H9 (cell line): ENCODE measurements around the gene BPIFB1. TPM values are rescaled to one million over a fixed set of nuclear protein-coding genes. Genes with fewer than 3 reads are reported as not detected.

Experiments used
- DNase-seq: peaks from one replicate; pipeline ENCODE4 v3.0.0-alpha.2; 2017
- H2AFZ ChIP-seq: one replicate; pipeline ENCODE4 v1.6.1; 2013; ENCODE audit warnings: mild to moderate bottlenecking, low read length, control low read depth, moderate library complexity
- H2AK5ac ChIP-seq: 2 replicates; pipeline ENCODE4 v1.6.1; 2013; ENCODE audit warnings: low read length, control low read depth, mixed read lengths; ENCODE audit not compliant: insufficient read length
- H2BK120ac ChIP-seq: one replicate; pipeline ENCODE4 v1.6.1; 2013; ENCODE audit warnings: low read depth, mild to moderate bottlenecking, low read length, control low read depth, inconsistent platforms; ENCODE audit not compliant: poor library complexity, severe bottlenecking
- H2BK12ac ChIP-seq: 2 replicates; pipeline ENCODE4 v1.6.1; 2013; ENCODE audit warnings: low read length, control low read depth, mixed read lengths, low read depth; ENCODE audit not compliant: insufficient read length
- H2BK15ac ChIP-seq: 2 replicates; pipeline ENCODE4 v1.6.1; 2013; ENCODE audit warnings: low read depth, low read length, control low read depth
- H2BK20ac ChIP-seq: one replicate; pipeline ENCODE4 v1.6.1; 2013; ENCODE audit warnings: low read depth, mild to moderate bottlenecking, low read length, control low read depth, inconsistent platforms; ENCODE audit not compliant: poor library complexity, severe bottlenecking
- H2BK5ac ChIP-seq: 2 replicates; pipeline ENCODE4 v1.6.1; 2013; ENCODE audit warnings: low read length, control low read depth, mixed read lengths; ENCODE audit not compliant: insufficient read length
- H3K14ac ChIP-seq: 2 replicates; pipeline ENCODE4 v1.6.1; 2013; ENCODE audit warnings: low read length, control low read depth; ENCODE audit not compliant: insufficient read depth
- H3K18ac ChIP-seq: 2 replicates; pipeline ENCODE4 v1.6.1; 2013; ENCODE audit warnings: low read depth, mild to moderate bottlenecking, mixed read lengths, low read length, control low read depth; ENCODE audit not compliant: insufficient read length
- H3K23ac ChIP-seq: 2 replicates; pipeline ENCODE4 v1.6.1; 2013; ENCODE audit warnings: low read length, control low read depth, mixed read lengths, low read depth; ENCODE audit not compliant: insufficient read length
- H3K23me2 ChIP-seq: 2 replicates; pipeline ENCODE4 v1.6.1; 2013; ENCODE audit warnings: low read depth, mild to moderate bottlenecking, mixed read lengths, low read length, control low read depth; ENCODE audit not compliant: insufficient read length, poor library complexity, severe bottlenecking
- H3K27ac ChIP-seq: 2 replicates; pipeline ENCODE4 v1.5.1; 2013; ENCODE audit warnings: low read length, control low read depth, mixed read lengths, low read depth; ENCODE audit not compliant: insufficient read length
- H3K27me3 ChIP-seq: 2 replicates; pipeline ENCODE4 v1.6.1; 2013; ENCODE audit warnings: low read length, control low read depth, inconsistent platforms; ENCODE audit not compliant: insufficient read depth
- H3K4ac ChIP-seq: 2 replicates; pipeline ENCODE4 v1.6.1; 2013; ENCODE audit warnings: low read depth, mild to moderate bottlenecking, control low read depth, inconsistent platforms, low read length, moderate library complexity
- H3K4me1 ChIP-seq: 2 replicates; pipeline ENCODE4 v1.6.1; 2013; ENCODE audit warnings: low read length, control low read depth, inconsistent platforms; ENCODE audit not compliant: insufficient read depth
- H3K4me2 ChIP-seq: 2 replicates; pipeline ENCODE4 v1.6.1; 2013; ENCODE audit warnings: low read length, control low read depth, mixed read lengths; ENCODE audit not compliant: insufficient read length, insufficient read depth
- H3K56ac ChIP-seq: 2 replicates; pipeline ENCODE4 v1.6.1; 2013; ENCODE audit warnings: low read depth, mild to moderate bottlenecking, mixed read lengths, low read length, control low read depth; ENCODE audit not compliant: insufficient read length
- H3K79me1 ChIP-seq: 2 replicates; pipeline ENCODE4 v1.6.1; 2013; ENCODE audit warnings: low read depth, mild to moderate bottlenecking, moderate library complexity, low read length, control low read depth, inconsistent platforms; ENCODE audit not compliant: insufficient read depth, poor library complexity, severe bottlenecking
- H3K79me2 ChIP-seq: 2 replicates; pipeline ENCODE4 v1.6.1; 2013; ENCODE audit warnings: low read length, control low read depth, inconsistent platforms; ENCODE audit not compliant: insufficient read depth
- H3K9ac ChIP-seq: 2 replicates; pipeline ENCODE4 v1.6.1; 2013; ENCODE audit warnings: low read length, control low read depth, mixed read lengths; ENCODE audit not compliant: insufficient read length; ENCODE audit errors: extremely low read depth
- H3K9me3 ChIP-seq: one replicate; pipeline ENCODE4 v1.6.1; 2013; ENCODE audit warnings: low read depth, low read length, inconsistent platforms; ENCODE audit not compliant: control insufficient read depth
- H3T11ph ChIP-seq: one replicate; pipeline ENCODE4 v1.6.1; 2013; ENCODE audit warnings: mild to moderate bottlenecking, low read length, control low read depth, inconsistent platforms
- H4K20me1 ChIP-seq: one replicate; pipeline ENCODE4 v1.6.1; 2013; ENCODE audit not compliant: control insufficient read depth, insufficient read length, insufficient read depth
- H4K5ac ChIP-seq: 2 replicates; pipeline ENCODE4 v1.6.1; 2013; ENCODE audit warnings: low read depth, mild to moderate bottlenecking, mixed read lengths, low read length, control low read depth; ENCODE audit not compliant: insufficient read length
- H4K8ac ChIP-seq: replicated peaks from 2 replicates; pipeline ENCODE4 v1.6.1; 2013; ENCODE audit warnings: low read length, control low read depth, mixed read lengths, low read depth; ENCODE audit not compliant: insufficient read length
- H4K91ac ChIP-seq: 2 replicates; pipeline ENCODE4 v1.6.1; 2013; ENCODE audit warnings: low read depth, mild to moderate bottlenecking, moderate library complexity, mixed read lengths, low read length, control low read depth; ENCODE audit not compliant: insufficient read length
- H3K27ac Mint-ChIP-seq, 3 experiments: 2 replicates in 2 of 3; 3 replicates in 1 of 3; pipeline ENCODE4 v1.8.0; 2020 to 2021; ENCODE audit warnings: mixed read lengths in 3 of 3, mild to moderate bottlenecking in 1 of 3, moderate library complexity in 1 of 3
- H3K27me3 Mint-ChIP-seq: 2 replicates; pipeline ENCODE4 v1.8.0; 2021; ENCODE audit warnings: low read depth, mild to moderate bottlenecking, moderate library complexity, mixed read lengths
- H3K36me3 Mint-ChIP-seq, 3 experiments: 2 replicates in 2 of 3; 3 replicates in 1 of 3; pipeline ENCODE4 v1.8.0; 2020 to 2021; ENCODE audit warnings: low read depth in 3 of 3, mixed read lengths in 3 of 3; ENCODE audit not compliant: insufficient read depth in 1 of 3
- H3K4me1 Mint-ChIP-seq, 2 experiments: 2 replicates each; pipeline ENCODE4 v1.8.0; 2020; ENCODE audit warnings: mixed read lengths in 2 of 2
- H3K4me3 Mint-ChIP-seq, 2 experiments: 2 replicates in 1 of 2; 3 replicates in 1 of 2; pipeline ENCODE4 v1.8.0; 2020 to 2021; ENCODE audit warnings: mild to moderate bottlenecking in 2 of 2, mixed read lengths in 2 of 2, moderate library complexity in 1 of 2
- H3K9me3 Mint-ChIP-seq, 2 experiments: 2 replicates in 1 of 2; 3 replicates in 1 of 2; pipeline ENCODE4 v1.8.0; 2020; ENCODE audit warnings: mild to moderate bottlenecking in 2 of 2, mixed read lengths in 2 of 2, moderate library complexity in 1 of 2
- WGBS: extraction: QIAGEN DNeasy Blood & Tissue Kit; methylation state at CpG from one replicate; pipeline ENCODE4 v1.1.7; 2013; ENCODE audit warnings: missing lambda C conversion rate, low lambda C conversion rate, mixed read lengths; ENCODE audit not compliant: insufficient read length; ENCODE audit errors: extremely low coverage; 5-methylcytosine and 5-hydroxymethylcytosine counted together
- total RNA-seq: library from RNA; stranded (reverse); gene quantifications from 2 replicates; pipeline ENCODE4 v1.2.1, GENCODE V29; 2021
- TF ChIP-seq, protein P1 (sequence below): fragments of 200-600 bp; sonication (generic); conservative IDR thresholded peaks from 3 replicates; pipeline ENCODE4 v1.8.0; 2021; ENCODE audit warnings: antibody characterized with exemption, mild to moderate bottlenecking

Gene BPIFB1
- total RNA-seq, 1 experiment from 2014 or later: not detected

DNA sequence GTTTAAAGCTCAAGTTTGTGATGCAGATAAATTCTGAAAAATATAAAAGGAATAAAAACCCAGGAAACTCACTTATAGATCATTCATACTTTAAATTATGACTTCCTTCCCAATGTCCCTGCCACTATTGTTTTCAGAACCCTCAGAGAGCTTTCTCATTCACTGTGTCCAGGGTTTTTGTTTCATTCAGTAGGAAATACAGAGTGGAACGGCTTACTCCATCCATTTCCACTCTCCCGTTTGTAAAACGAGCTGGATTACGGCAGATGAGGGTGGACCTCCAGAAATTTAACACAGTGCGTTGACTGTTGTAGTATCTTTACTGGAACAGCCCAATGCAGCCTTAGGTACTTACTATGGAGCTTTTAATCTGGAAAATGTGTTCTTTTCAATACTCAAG is 23.6 kb upstream of the BPIFB1 start:
- TF ChIP-seq, protein P1, sequence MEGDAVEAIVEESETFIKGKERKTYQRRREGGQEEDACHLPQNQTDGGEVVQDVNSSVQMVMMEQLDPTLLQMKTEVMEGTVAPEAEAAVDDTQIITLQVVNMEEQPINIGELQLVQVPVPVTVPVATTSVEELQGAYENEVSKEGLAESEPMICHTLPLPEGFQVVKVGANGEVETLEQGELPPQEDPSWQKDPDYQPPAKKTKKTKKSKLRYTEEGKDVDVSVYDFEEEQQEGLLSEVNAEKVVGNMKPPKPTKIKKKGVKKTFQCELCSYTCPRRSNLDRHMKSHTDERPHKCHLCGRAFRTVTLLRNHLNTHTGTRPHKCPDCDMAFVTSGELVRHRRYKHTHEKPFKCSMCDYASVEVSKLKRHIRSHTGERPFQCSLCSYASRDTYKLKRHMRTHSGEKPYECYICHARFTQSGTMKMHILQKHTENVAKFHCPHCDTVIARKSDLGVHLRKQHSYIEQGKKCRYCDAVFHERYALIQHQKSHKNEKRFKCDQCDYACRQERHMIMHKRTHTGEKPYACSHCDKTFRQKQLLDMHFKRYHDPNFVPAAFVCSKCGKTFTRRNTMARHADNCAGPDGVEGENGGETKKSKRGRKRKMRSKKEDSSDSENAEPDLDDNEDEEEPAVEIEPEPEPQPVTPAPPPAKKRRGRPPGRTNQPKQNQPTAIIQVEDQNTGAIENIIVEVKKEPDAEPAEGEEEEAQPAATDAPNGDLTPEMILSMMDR: no peak
- Histone ChIP-seq H2BK120ac (no peak overlapping the region), H3K9ac (no peak overlapping the region), H3K23me2 (no peaks in the 10 kb centered on the region), H3K14ac (no peak overlapping the region), H3K9me3 (no peaks in the 10 kb centered on the region), H3K56ac (no peak overlapping the region), H3K23ac (no peak overlapping the region), H2BK15ac (no peak overlapping the region), H3T11ph (no peak overlapping the region), H4K8ac (no peak overlapping the region), H4K5ac (no peak overlapping the region), H3K27ac (no peak overlapping the region), H2BK5ac (no peak overlapping the region), H4K91ac (no peak overlapping the region), H3K79me1 (no peaks in the 10 kb centered on the region), H3K79me2 (no peaks in the 10 kb centered on the region), H2AK5ac (no peak overlapping the region), H2BK12ac (no peak overlapping the region), H2BK20ac (no peak overlapping the region), H2AFZ (no peak overlapping the region), H3K4me2 (no peak overlapping the region), H3K4ac (no peak overlapping the region), H4K20me1 (no peaks in the 10 kb centered on the region), H3K4me1 (no peaks in the 10 kb centered on the region), H3K18ac (no peak overlapping the region), H3K27me3 (no peaks in the 10 kb centered on the region)
- no peak overlapping the region for H3K27ac Mint-ChIP-seq
- whole genome bisulfite sequencing: no CpG with 5 or more reads among the region's 5 CpGs
- no peak for DNase-seq
- no peaks in the 10 kb centered on the region; a peak in 1 of 5 replicates for H3K9me3 Mint-ChIP-seq
- H3K36me3 Mint-ChIP-seq: no peaks in the 10 kb centered on the region
- H3K4me3 Mint-ChIP-seq: no peak overlapping the region
- H3K4me1 Mint-ChIP-seq: no peaks in the 10 kb centered on the region
- peaks cover 20% of the 10 kb centered on the region for H3K27me3 Mint-ChIP-seq
